ENCODE data around the gene ARHGAP22.

ARHGAP22 gene

DNA sequence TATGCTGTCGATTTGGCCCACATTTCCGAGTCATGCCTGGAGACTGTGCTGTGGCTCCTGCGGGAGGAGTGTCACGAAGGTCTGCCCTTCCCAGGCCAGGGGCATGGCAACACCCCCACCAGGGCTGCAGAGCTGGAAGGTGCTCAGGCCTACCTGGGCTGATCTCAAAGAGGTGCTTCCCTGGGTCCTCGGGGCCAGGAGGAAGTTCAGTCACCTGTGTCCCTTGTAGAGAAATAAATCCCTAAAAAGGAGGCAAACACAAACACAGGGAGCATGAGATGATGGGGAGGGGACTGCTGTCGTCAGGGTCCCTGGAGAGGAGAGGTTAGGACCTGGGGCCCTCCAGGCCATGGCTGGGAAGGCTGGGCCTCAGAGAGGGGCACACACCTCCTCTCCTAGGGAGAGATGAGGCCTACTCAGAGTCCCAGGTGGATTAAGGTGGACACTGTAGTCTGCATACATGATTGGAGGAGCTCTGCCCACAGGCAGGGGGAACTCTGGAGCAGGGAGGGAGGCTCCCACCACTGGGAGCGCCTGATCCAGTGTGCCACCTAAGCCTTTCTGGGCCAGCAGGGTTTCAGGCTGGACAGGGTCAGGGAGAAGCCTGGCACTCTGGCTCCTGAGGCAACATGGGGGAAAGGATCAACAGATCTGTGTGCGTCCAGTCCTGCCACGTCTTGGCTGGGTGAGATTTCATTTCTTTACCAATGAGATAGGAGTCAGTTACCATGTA lies 49.4 kb downstream of the ARHGAP22 start:
- DNase-seq (ENCODE audit: extremely low read depth, low read depth) = no peak
- TF ChIP-seq CTCF (IDR thresholded peaks at IDR 0.05; ENCODE audit: low read depth, low read length, missing control alignments) = no peak
- no peak overlapping the region for H3K4me3 ChIP-seq (replicated peaks; ENCODE audit: low read depth, low read length)

GRCh38 chr10:48554656-48555055 lies 50.2 kb downstream of the ARHGAP22 start:
- DNase-seq (ENCODE audit: extremely low read depth, low read depth) = no peak
- no peak for TF ChIP-seq CTCF (IDR thresholded peaks at IDR 0.05; ENCODE audit: low read depth, low read length, missing control alignments)
- no peak overlapping the region for H3K4me3 ChIP-seq (replicated peaks; ENCODE audit: low read depth, low read length)

DNA sequence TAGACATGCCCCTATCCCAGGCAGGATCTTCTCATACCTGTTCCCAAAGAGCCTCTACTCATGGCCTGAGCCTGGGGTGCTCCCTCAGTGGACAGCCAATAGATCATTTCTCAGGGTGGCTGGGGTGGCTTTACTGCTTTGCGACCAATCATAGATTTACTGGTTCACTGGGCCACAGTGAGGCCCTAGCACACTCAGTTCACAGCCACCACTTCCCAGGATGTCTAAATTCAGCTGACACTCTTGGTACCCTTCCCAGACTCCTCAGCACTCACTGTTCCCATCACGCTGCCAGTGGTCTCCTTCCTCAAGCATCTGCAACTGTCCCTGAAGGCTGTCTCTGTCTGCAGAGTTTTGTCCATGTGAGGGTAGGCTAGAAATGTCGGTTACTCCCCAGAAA lies 50.6 kb downstream of the ARHGAP22 start:
- no peak overlapping the region for H3K4me3 ChIP-seq (replicated peaks; ENCODE audit: low read depth, low read length)
- TF ChIP-seq CTCF (IDR thresholded peaks at IDR 0.05; ENCODE audit: low read depth, low read length, missing control alignments) = no peak
- no peak for DNase-seq (ENCODE audit: extremely low read depth, low read depth)

DNA sequence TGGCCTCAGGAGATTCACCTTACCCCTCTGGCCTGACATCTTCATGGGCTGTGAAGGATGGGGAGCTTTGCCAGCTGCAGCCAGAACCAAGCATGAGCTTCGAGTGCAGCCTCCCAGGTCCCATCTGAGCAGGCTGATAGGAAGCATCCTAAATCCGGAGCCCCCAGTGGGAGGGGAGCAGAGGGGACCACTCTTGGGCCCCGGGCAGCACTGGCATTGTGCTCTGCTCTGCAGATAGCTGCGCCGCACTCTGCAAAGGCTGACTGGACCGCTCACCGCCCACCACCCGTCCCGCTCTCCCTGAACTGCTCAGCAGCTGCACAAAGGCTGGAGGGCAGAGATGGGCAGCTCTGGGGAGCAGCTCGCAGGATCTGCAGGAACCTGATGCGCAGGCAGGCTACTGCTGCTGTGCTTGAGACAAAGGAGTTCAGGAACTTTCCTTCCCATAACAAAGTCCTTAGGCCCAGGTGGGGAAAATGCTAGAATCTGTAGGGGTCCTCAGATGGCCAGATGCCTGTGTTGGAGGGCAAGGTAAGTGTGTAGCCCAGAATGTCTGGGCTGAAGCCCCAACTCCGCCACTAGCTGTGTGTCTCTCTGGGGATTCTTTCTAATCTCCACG lies 51.8 kb downstream of the ARHGAP22 start:
- H3K4me3 ChIP-seq (replicated peaks; ENCODE audit: low read depth, low read length) = no peak overlapping the region
- no peak for DNase-seq (ENCODE audit: extremely low read depth, low read depth)
- no peak for TF ChIP-seq CTCF (IDR thresholded peaks at IDR 0.05; ENCODE audit: low read depth, low read length, missing control alignments)

GRCh38 chr10:48551861-48552591 lies 52.8 kb downstream of the ARHGAP22 start:
- H3K4me3 ChIP-seq (replicated peaks; ENCODE audit: low read depth, low read length) = no peak overlapping the region
- peak; percentile 33 for DNase-seq (ENCODE audit: extremely low read depth, low read depth)

GRCh38 chr10:48550977-48551376 lies 53.9 kb downstream of the ARHGAP22 start:
- H3K4me3 ChIP-seq (replicated peaks; ENCODE audit: low read depth, low read length) = no peak overlapping the region

More at GRCh38 chr10:48551861-48552591, 52.8 kb downstream of the ARHGAP22 start:
- peak; percentile 63 for TF ChIP-seq CTCF (IDR thresholded peaks at IDR 0.05; ENCODE audit: low read depth, low read length, missing control alignments)

More at GRCh38 chr10:48550977-48551376, 53.9 kb downstream of the ARHGAP22 start:
- no peak for TF ChIP-seq CTCF (IDR thresholded peaks at IDR 0.05; ENCODE audit: low read depth, low read length, missing control alignments)
- DNase-seq (ENCODE audit: extremely low read depth, low read depth) = no peak

Data from HFF-Myc (cell line).